CD4-positive, alpha-beta T cell (primary cell): ENCODE measurements around the gene PARD3B. TPM values are rescaled to one million over a fixed set of nuclear protein-coding genes. Genes with fewer than 3 reads are reported as not detected.

Source experiments
- ATAC-seq: fragments of 200-7000 bp; cut with Tn5 transposase; one replicate; pipeline ENCODE4 v1.10.0; 2022; ENCODE audit warnings: mild to moderate bottlenecking; ENCODE audit not compliant: poor library complexity
- CTCF ChIA-PET: fragments of 350-600 bp; sonication (Branson Sonifier 250); formaldehyde crosslinking; loops from one replicate; lab custom pipeline; 2021; ENCODE audit warnings: antibody characterized with exemption, inconsistent platforms; lab: Charles Lee
- POLR2A ChIA-PET: fragments of 350-600 bp; sonication (Branson Sonifier 250); formaldehyde crosslinking; loops from one replicate; lab custom pipeline; 2021; ENCODE audit warnings: antibody characterized with exemption, inconsistent platforms; lab: Charles Lee
- DNase-seq, 14 experiments: peaks; one replicate each; pipeline ENCODE4 v3.0.0-alpha.2; 2013 to 2020; ENCODE audit warnings: mixed read lengths in 2 of 14
- H3K27ac ChIP-seq, 2 donors: one replicate each; pipeline versions ENCODE4 v1.5.1 to v1.7.0; 2013; ENCODE audit warnings: low read length in 2 of 2, low read depth in 1 of 2, mild to moderate bottlenecking in 1 of 2
- H3K27me3 ChIP-seq, 2 experiments: 1 replicate in 1 of 2; 2 replicates in 1 of 2; pipeline versions ENCODE4 v1.6.1 to v1.7.0; 2013; ENCODE audit warnings: low read length in 2 of 2, control low read depth in 1 of 2, mild to moderate bottlenecking in 1 of 2, moderate library complexity in 1 of 2; ENCODE audit not compliant: insufficient read depth in 2 of 2, control insufficient read depth in 1 of 2
- H3K36me3 ChIP-seq: one replicate; pipeline ENCODE4 v1.6.1; 2013; ENCODE audit warnings: low read length, control low read depth; ENCODE audit not compliant: insufficient read depth
- H3K4me1 ChIP-seq: one replicate; pipeline ENCODE4 v1.6.1; 2013; ENCODE audit warnings: low read length, control low read depth; ENCODE audit not compliant: insufficient read depth
- H3K4me3 ChIP-seq: one replicate; pipeline ENCODE4 v1.5.1; 2013; ENCODE audit warnings: mild to moderate bottlenecking, low read length, moderate library complexity
- H3K9me3 ChIP-seq, 2 experiments: 1 replicate in 1 of 2; 2 replicates in 1 of 2; pipeline versions ENCODE4 v1.6.1 to v1.7.0; 2013; ENCODE audit warnings: low read length in 2 of 2, mild to moderate bottlenecking in 2 of 2, control low read depth in 1 of 2, moderate library complexity in 1 of 2; ENCODE audit not compliant: control insufficient read depth in 1 of 2, insufficient read depth in 1 of 2
- H3K27ac Mint-ChIP-seq: one replicate; pipeline ENCODE4 v1.8.0; 2020; ENCODE audit warnings: mixed read lengths
- H3K27me3 Mint-ChIP-seq: one replicate; pipeline ENCODE4 v1.8.0; 2021; ENCODE audit warnings: mixed read lengths
- H3K36me3 Mint-ChIP-seq: one replicate; pipeline ENCODE4 v1.8.0; 2021; ENCODE audit warnings: low read depth, mixed read lengths
- H3K4me1 Mint-ChIP-seq: one replicate; pipeline ENCODE4 v1.8.0; 2021; ENCODE audit warnings: low read depth, mixed read lengths
- H3K4me3 Mint-ChIP-seq: one replicate; pipeline ENCODE4 v1.8.0; 2020; ENCODE audit warnings: mild to moderate bottlenecking, mixed read lengths
- H3K9me3 Mint-ChIP-seq: one replicate; pipeline ENCODE4 v1.8.0; 2020; ENCODE audit warnings: mixed read lengths
- CTCF ChIP-seq: fragments of 200-600 bp; IDR thresholded peaks from one replicate; pipeline ENCODE4 v1.8.0; 2022; ENCODE audit warnings: antibody characterized with exemption, mild to moderate bottlenecking
- intact Hi-C, 2 experiments: fragments of 100-400 bp; cut with DNase I in 1 of 2; cut with micrococcal nuclease in 1 of 2; formaldehyde crosslinking; loops; one replicate each; pipeline versions ENCODE4 v1.15.1 to v1.9.0; 2023 to 2025; cut with DNase I, micrococcal nuclease
- total RNA-seq, 174 experiments: library from RNA in 2 of 174; stranded (reverse) in 2 of 174; gene quantifications; one replicate each; pipeline ENCODE4 v1.2.3 and lab custom pipeline; 2021 to 2026

PARD3B gene
- total RNA-seq, 2 experiments from 2014 or later: 0.87 to 1.9 TPM

DNA sequence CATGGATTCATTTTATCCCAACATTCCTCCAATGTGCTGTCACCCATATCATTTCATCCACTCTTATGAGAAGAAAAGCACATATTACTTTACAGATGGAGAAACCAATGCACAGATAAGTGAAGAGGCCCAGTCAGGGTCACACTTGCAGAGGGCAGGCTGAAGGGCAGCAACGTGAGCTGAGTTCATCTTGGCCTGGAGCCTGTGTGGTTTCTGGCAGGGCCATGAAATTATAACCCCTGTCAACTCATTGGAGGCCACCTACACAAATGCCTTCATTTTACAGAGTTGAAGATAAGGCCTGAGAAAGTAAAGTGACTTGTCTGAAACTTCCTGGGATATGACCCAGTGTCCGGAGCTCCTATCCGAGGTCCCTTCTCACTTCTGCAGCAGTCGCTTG lies 1048.6 kb downstream of the PARD3B start:
- H3K27me3 ChIP-seq: peaks cover 0 to 3% of the 10 kb centered on the region in 2 experiments
- no peak for ATAC-seq
- Mint-ChIP-seq H3K27me3 (no peaks in the 10 kb centered on the region), H3K36me3 (no peaks in the 10 kb centered on the region), H3K9me3 (peaks cover 2% of the 10 kb centered on the region), H3K27ac (no peak overlapping the region), H3K4me3 (no peak overlapping the region), H3K4me1 (no peaks in the 10 kb centered on the region)
- ChIA-PET POLR2A (no interaction called here), CTCF (no interaction called here)
- DNase-seq: no peak
- H3K4me3 ChIP-seq: no peak overlapping the region
- TF ChIP-seq CTCF: no peak
- intact Hi-C loops: no loop called here
- H3K36me3 ChIP-seq: no peaks in the 10 kb centered on the region
- H3K9me3 ChIP-seq: no peaks in the 10 kb centered on the region
- no peaks in the 10 kb centered on the region for H3K4me1 ChIP-seq
- H3K27ac ChIP-seq: no peak overlapping the region

GRCh38 chr2:205596581-205596980 lies 1051.3 kb downstream of the PARD3B start:
- Mint-ChIP-seq H3K27ac (no peak overlapping the region), H3K27me3 (no peaks in the 10 kb centered on the region), H3K9me3 (peaks cover 5% of the 10 kb centered on the region), H3K4me1 (no peaks in the 10 kb centered on the region), H3K4me3 (no peak overlapping the region), H3K36me3 (no peaks in the 10 kb centered on the region)
- CTCF ChIA-PET: no interaction called here
- H3K4me3 ChIP-seq: no peak overlapping the region
- DNase-seq (no peak), ATAC-seq (no peak)
- intact Hi-C loops: no loop called here
- no peaks in the 10 kb centered on the region for H3K4me1 ChIP-seq
- no peak overlapping the region for H3K27ac ChIP-seq
- H3K36me3 ChIP-seq: no peaks in the 10 kb centered on the region
- H3K9me3 ChIP-seq: no peaks in the 10 kb centered on the region
- no peaks in the 10 kb centered on the region for H3K27me3 ChIP-seq
- no peak for TF ChIP-seq CTCF
- POLR2A ChIA-PET: no interaction called here

DNA sequence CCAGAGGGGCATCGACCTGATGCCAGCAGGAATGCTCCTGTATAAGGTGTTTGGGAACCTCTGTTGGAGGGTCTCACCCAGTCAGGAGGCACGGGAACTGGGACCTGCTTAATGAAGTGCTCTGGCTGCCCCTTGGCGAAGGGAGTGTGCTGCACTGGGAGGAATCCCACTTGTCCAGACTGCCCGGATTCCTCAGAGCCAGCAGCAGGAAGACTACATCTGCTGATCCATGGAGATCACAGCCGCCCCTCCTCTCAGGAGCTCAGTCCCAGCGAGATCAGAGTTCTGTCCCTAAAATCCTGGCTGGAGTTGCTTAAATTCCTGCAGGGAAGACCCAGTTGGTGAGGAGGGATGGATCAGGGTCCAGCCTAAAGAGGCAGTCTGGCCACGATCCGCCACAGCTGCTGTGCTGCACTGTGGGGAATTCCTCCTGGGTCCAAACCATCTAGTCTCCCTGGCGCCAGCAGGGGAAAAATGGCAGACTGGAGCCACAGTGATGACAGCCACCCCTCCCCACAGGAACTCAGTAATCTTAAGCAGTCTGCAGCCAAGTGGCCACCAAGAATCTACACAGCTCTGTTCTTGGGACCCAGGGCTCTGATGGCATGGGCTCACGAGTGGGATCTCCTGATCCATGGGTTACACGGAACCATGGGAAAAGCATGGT lies 1060.5 kb downstream of the PARD3B start:
- POLR2A ChIA-PET: no interaction called here
- H3K4me1 Mint-ChIP-seq: no peaks in the 10 kb centered on the region
- H3K36me3 Mint-ChIP-seq: no peaks in the 10 kb centered on the region
- TF ChIP-seq CTCF: no peak
- H3K27me3 Mint-ChIP-seq: peaks cover 45% of the 10 kb centered on the region
- ATAC-seq (no peak), DNase-seq (no peak)
- intact Hi-C loops: no loop called here
- no peak overlapping the region for H3K27ac ChIP-seq
- H3K27ac Mint-ChIP-seq: no peak overlapping the region
- no peak overlapping the region for H3K4me3 ChIP-seq
- H3K9me3 ChIP-seq: peaks cover 0 to 11% of the 10 kb centered on the region in 2 experiments
- no peak overlapping the region for H3K4me3 Mint-ChIP-seq
- H3K9me3 Mint-ChIP-seq: peaks cover 15% of the 10 kb centered on the region
- peaks cover 0 to 5% of the 10 kb centered on the region in 2 experiments for H3K27me3 ChIP-seq
- H3K36me3 ChIP-seq: no peaks in the 10 kb centered on the region
- no peaks in the 10 kb centered on the region for H3K4me1 ChIP-seq
- CTCF ChIA-PET: no interaction called here
